MM.1S (cell line): ENCODE data around the gene CENPM.

ENCODE experiments used
- EZH2 ChIP-seq: fragments of 300-600 bp; sonication (generic); optimal IDR thresholded peaks from 2 replicates; pipeline ENCODE3; 2017; ENCODE audit warnings: low read depth, mild to moderate bottlenecking, antibody characterized with exemption, low read length, mixed read lengths
- TF ChIP-seq, protein P1 (sequence below): fragments of 300-600 bp; sonication (generic); IDR thresholded peaks from 2 replicates; pipeline ENCODE4 v1.5.1; 2016; ENCODE audit warnings: antibody characterized with exemption, low read length, mixed read lengths

DNA sequence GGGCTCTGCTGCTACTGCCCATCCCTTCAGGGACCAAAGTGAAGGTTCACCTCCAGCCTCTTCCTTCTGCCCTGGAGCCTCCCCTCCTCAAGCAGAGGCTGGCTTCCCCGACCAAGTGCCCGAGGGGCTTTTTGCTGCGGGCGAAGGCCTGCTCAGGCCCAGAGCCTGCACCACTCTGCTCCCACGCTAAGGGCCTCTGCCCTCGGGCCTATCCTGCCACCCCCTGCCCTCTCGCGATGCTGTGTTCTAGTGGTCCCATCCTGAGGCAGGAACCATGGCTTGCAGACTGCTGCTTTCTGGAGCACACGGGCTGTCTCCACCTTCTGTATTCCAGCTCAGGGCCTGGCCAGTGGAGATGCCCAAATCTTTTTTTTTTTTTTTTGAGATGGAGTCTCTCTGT, 11.4 kb downstream of the CENPM start:
- TF ChIP-seq, protein P1, sequence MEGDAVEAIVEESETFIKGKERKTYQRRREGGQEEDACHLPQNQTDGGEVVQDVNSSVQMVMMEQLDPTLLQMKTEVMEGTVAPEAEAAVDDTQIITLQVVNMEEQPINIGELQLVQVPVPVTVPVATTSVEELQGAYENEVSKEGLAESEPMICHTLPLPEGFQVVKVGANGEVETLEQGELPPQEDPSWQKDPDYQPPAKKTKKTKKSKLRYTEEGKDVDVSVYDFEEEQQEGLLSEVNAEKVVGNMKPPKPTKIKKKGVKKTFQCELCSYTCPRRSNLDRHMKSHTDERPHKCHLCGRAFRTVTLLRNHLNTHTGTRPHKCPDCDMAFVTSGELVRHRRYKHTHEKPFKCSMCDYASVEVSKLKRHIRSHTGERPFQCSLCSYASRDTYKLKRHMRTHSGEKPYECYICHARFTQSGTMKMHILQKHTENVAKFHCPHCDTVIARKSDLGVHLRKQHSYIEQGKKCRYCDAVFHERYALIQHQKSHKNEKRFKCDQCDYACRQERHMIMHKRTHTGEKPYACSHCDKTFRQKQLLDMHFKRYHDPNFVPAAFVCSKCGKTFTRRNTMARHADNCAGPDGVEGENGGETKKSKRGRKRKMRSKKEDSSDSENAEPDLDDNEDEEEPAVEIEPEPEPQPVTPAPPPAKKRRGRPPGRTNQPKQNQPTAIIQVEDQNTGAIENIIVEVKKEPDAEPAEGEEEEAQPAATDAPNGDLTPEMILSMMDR: no peak
- no peak for TF ChIP-seq EZH2
